AG09319 (cell line): ENCODE results near the gene ISYNA1.

Experiments used
- DNase-seq: peaks from one replicate; pipeline ENCODE4 v3.0.0-alpha.2; 2010; ENCODE audit warnings: low read depth; ENCODE audit errors: extremely low read depth
- TF ChIP-seq, protein P1 (sequence below): IDR thresholded peaks from 2 replicates; pipeline ENCODE4 v1.5.1; 2011; ENCODE audit warnings: low read depth, mild to moderate bottlenecking, inconsistent platforms, low read length, moderate library complexity

The ISYNA1 gene

DNA sequence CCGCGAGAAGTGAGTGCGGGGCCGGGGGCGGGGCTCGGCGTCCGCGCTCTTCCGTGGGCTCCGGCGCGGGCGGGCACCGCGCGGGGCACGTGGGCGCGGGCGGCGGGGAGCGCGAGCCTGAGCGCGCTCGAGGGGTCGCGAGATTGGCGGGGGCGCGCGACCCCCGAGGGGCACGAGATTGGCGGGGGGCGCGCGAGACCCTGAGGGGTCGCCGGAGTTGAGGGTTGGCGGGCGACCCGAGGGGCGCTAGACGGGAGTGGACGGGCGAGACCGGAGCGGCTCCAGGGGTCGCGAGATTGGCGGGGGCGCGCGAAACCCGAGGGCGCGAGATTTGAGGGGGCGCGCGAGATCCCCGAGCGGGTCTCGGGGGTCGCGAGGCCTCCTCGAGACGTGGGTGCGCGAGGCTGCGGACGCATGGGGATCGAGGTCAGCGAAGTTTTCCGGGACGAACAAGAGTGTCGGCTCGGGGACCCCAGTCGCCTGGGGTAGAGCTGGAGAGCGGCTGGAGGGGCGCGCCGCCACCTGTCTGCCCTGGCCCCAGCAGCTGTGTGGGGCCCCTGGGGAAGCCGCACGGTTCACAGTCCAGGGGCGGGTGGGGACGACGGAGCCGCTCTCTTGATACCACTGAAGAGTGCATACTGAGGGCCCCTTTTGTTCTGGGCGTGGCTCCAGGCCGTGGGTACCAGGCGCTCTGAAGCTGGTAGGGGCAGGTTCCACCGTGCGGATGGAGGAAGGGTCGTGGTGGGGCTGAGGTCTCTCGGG lies 18.1 kb downstream of the ISYNA1 start:
- TF ChIP-seq, protein P1, sequence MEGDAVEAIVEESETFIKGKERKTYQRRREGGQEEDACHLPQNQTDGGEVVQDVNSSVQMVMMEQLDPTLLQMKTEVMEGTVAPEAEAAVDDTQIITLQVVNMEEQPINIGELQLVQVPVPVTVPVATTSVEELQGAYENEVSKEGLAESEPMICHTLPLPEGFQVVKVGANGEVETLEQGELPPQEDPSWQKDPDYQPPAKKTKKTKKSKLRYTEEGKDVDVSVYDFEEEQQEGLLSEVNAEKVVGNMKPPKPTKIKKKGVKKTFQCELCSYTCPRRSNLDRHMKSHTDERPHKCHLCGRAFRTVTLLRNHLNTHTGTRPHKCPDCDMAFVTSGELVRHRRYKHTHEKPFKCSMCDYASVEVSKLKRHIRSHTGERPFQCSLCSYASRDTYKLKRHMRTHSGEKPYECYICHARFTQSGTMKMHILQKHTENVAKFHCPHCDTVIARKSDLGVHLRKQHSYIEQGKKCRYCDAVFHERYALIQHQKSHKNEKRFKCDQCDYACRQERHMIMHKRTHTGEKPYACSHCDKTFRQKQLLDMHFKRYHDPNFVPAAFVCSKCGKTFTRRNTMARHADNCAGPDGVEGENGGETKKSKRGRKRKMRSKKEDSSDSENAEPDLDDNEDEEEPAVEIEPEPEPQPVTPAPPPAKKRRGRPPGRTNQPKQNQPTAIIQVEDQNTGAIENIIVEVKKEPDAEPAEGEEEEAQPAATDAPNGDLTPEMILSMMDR = no peak
- no peak for DNase-seq

DNA sequence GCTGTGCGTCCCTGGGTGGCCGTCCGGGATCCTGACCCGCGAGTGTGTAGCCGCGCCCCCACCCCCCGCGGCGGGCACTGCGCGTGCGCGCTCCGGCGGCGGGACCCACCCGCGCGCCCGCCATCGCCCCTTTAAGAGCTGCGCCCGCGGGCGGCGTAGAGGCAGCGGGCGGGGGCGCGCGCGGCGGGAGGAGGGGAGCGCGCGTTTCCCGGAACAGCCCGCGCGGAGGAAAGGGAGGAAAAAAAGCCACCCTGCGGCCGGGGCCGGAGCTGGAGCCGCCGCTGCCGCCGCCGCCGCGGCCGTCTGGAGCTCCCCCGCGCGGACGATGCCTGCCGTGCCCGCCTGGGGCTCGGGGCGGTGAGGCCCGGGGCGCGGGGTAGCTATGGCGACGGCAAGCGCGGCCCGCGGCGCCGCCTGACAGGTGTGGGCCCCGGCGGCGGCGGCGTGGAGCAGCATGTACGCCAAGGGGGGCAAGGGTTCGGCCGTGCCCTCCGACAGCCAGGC lies 18.7 kb downstream of the ISYNA1 start, which contains the start of gene SSBP4:
SSBP4 (plus strand) TSS at position 204 of the 504 bp plus-strand sequence; CDS start at position 455, 251 bp downstream.
- no peak for DNase-seq
- TF ChIP-seq, protein P1 = peak; percentile 1; the same call in 1 of the 2 replicates

DNA sequence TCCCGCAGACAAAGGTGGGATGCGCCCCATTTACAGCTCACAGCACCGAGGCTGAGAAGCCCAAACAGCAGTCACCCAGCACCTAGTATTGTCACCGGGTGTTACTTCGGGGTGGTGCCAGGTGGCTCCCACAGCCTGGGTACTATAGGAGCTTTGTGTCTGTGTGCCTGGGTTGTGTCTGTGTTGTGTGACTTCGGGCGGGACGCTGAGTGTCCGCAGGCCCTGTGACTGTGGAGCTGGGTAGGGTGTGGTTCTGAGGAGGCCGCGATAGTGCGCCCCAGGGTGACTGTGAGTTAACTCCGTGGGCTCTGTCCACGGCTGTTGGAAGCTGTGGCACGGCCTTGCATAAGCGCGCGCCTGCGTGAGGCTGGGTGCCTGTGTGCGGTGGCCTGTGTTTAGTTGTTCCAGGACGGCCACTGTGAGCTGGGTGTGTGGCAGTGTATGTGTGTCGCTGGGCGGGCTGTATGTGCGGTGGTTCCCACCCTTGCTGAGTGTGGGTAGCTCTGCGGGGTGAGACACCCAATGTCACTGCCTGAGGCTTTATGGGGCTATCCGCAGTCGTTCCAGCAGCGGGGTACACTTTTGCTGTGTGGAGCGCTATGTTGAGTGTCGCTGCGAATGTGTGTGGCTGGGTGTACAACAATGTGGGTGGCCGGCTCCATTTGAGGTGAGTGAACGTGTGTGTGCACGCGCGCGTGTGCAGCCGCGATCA lies 19.3 kb downstream of the ISYNA1 start:
- TF ChIP-seq, protein P1 = no peak
- DNase-seq = no peak

DNA sequence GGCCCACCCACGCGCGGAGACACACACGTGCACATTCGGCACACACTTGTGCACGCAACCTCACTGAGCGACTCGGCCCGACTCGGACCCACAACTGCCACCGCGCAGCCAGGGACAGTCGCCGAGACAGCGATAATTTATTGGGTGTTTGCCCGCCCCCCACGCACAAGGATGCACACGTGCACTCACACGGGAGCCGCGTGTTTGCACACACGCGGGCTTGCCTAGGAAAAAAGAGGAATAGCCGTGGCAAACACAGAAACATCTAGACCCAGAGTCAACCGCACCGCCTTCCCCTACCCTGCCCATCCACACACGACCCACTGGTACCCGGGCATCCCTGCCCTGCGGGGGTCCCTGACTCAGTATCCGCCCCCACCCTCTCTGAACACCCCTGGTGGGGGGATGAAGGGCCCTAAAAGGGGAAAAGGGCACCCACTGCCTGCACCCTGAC lies 19.9 kb downstream of the ISYNA1 start:
- TF ChIP-seq, protein P1 = no peak
- DNase-seq = no peak

DNA sequence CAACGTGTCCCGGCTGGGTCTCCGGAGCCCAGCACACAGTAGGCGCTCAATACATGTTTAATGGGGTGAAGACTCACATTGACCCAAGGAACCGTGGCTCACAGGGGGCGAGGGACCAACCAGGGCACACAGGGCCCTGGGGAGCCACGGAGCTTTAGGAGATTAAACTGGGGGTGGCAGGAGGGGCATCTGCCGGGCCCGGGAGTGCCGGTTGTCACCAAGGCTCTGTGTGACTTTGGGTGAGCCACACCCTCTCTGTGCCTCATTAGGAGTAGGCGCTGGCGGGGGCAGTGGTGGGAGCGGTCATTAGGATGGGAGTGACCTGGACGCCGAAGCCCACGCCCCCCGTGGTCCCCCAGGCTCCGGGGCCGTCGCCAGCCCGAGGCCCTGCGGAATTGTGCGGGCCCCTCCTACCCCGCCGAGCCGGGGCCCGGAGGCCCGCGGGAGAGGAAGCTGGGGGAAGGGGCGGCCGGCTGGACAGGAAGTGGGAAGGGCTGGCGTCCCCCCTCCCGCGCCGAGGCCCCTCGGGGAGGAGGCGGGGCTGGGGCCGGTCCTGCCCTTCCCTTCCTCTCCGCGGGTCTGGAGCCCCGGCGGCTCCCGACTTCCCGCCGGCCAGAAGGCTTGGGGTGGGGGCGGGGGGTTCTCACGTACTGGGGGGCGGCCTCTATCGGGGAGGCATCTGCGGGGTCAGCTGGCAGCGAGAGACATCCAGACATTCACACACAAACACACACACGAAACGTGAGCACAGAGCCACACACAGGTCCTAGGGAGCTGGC lies 20.5 kb downstream of the ISYNA1 start:
- TF ChIP-seq, protein P1 = no peak
- no peak for DNase-seq

DNA sequence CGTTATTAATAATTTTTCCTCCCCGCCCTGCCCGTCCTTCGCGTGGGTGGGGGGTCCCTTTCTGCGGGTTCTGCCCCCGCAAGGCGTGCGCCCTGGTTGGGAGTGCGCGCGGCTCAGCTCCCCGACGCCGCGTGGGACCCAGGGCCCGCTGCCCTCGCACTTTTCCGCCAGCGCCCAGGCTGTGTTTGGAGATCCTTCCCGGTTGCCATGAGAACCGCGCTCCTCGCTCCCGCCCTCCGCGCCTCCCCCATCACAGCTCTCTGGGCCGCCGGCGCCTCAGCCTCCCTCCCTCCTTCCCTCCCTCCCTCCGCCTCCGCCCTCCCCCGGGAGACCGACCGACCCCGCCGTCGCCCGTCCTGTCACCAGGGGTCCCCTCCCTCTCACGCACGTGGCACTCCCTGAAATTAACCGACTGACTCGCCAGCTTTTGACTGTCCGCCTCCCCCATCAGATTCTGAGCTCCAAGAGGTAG lies 21.1 kb downstream of the ISYNA1 start:
- DNase-seq = peak; percentile 71
- TF ChIP-seq, protein P1 = no peak
